IPS-18a (cell line): ENCODE measurements around the gene PPP1R3G.
"Not testable (repeated sequence)": the region's sequence is repeated elsewhere in the genome, so short reads cannot be mapped to it uniquely, and the experiment has no call there.

Experiments used
- H3K27ac ChIP-seq: one replicate; pipeline ENCODE4 v1.5.1; 2013; ENCODE audit warnings: low read length
- H3K27me3 ChIP-seq: one replicate; pipeline ENCODE4 v1.6.1; 2013; ENCODE audit warnings: mild to moderate bottlenecking, low read length; ENCODE audit not compliant: control insufficient read depth, insufficient read depth
- H3K36me3 ChIP-seq: one replicate; pipeline ENCODE4 v1.6.1; 2013; ENCODE audit warnings: low read depth, low read length; ENCODE audit not compliant: control insufficient read depth
- H3K4me1 ChIP-seq: one replicate; pipeline ENCODE4 v1.6.1; 2013; ENCODE audit warnings: low read depth, low read length; ENCODE audit not compliant: control insufficient read depth
- H3K4me3 ChIP-seq: one replicate; pipeline ENCODE4 v1.5.1; 2013; ENCODE audit warnings: low read length
- H3K9ac ChIP-seq: one replicate; pipeline ENCODE4 v1.6.1; 2013; ENCODE audit warnings: mild to moderate bottlenecking, low read length, moderate library complexity
- H3K9me3 ChIP-seq: one replicate; pipeline ENCODE4 v1.6.1; 2013; ENCODE audit warnings: low read depth, low read length; ENCODE audit not compliant: control insufficient read depth

PPP1R3G gene

GRCh38 chr6:5055118-5055517, 30.0 kb upstream of the PPP1R3G start:
- Histone ChIP-seq H3K27me3 (no peaks in the 10 kb centered on the region), H3K27ac (no peak overlapping the region), H3K9ac (no peak overlapping the region), H3K9me3 (no peaks in the 10 kb centered on the region), H3K4me3 (no peak overlapping the region), H3K4me1 (peaks cover 6% of the 10 kb centered on the region), H3K36me3 (no peaks in the 10 kb centered on the region)

DNA sequence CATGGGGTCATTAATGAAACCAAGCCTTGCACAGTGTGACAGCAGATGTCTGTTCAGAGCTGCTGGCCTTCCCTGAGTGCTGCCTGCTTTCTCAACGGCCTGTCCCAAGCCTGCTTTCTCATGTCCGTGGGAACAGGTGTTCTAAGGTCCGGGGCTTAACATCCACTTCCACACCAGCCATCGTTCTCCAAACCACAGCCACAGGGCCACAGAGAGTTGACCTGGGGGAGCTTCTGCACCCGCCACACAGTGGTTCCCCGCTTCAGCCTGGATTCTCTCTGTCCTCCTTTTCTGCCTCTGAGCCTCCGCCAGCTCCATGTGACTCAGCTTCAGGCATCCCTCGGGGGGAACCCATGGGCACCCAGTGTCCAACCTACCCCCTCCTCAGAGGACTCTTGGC, 26.9 kb upstream of the PPP1R3G start:
- Histone ChIP-seq H3K4me1 (peaks cover 6% of the 10 kb centered on the region), H3K9ac (no peak overlapping the region), H3K9me3 (no peaks in the 10 kb centered on the region), H3K4me3 (no peak overlapping the region), H3K27ac (no peak overlapping the region), H3K27me3 (no peaks in the 10 kb centered on the region), H3K36me3 (no peaks in the 10 kb centered on the region)

DNA sequence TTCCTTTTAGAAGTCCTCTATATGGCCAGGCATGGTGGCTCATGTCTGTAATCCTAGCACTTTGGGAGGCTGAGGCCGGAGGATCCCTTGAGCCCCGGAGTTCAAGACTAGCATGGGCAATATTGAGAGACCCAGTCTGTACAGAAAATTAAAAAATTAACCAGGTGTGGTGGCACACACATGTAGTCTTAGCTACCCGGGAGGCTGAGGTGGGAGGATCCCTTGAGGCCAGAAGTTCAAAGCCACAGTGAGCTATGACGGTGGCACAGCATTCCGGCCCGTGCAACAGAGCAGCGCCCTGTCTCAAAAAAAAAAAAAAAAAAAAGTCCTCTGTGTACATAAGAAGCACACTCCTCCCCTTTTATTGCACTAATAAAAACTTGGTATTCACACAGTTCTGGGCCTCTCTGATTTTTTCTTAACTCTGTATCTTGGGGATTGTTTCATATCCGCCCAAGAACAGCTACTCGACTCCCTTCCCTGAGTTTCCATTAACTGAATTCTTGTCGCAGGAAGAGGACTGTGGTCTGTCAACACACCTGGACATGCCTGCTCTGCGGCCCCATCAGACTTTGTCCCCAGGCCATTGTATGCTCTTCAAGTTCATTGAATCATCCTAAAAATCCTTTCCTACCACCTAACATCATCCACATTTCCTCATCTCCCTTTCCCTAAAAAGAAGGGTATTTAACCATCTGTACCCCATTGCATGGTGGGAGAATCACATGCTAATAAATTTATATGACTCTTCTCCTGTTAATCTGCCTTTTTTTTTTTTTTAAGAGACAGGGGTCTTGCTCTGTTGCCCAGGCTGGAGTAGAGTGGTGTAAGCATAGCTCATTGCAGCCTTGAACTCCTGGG, 25.9 kb upstream of the PPP1R3G start:
- no peak overlapping the region for H3K27ac ChIP-seq
- no peaks in the 10 kb centered on the region for H3K27me3 ChIP-seq
- H3K4me1 ChIP-seq: peaks cover 4% of the 10 kb centered on the region
- no peaks in the 10 kb centered on the region for H3K36me3 ChIP-seq
- H3K4me3 ChIP-seq: no peak overlapping the region
- H3K9ac ChIP-seq: no peak overlapping the region
- H3K9me3 ChIP-seq: no peaks in the 10 kb centered on the region

GRCh38 chr6:5060439-5060838, 24.7 kb upstream of the PPP1R3G start:
- H3K9ac ChIP-seq, H3K36me3 ChIP-seq, H3K4me3 ChIP-seq, H3K9me3 ChIP-seq, H3K4me1 ChIP-seq, H3K27ac ChIP-seq, H3K27me3 ChIP-seq: not testable (repeated sequence)

DNA sequence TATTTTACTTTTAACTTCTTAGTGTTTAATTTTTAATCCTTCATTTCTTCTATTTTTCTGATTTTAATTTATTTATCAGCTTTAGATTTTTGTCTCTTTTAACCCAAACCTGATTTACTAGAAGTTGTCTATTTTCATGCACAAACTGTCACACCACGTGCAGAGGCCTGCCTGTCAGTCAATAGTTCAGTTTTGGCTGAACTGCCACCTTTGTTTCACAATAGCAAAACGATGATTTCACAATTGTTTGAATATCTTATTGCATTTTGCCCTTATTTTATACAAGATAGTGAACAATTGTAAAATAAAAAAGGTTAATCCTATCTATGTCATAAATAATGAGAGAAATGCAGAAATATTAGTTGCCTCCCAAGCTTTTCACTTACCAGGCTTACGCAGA, 24.0 kb upstream of the PPP1R3G start:
- Histone ChIP-seq H3K27me3 (no peaks in the 10 kb centered on the region), H3K36me3 (no peaks in the 10 kb centered on the region), H3K4me1 (no peaks in the 10 kb centered on the region), H3K9me3 (no peaks in the 10 kb centered on the region), H3K4me3 (no peak overlapping the region), H3K9ac (no peak overlapping the region), H3K27ac (no peak overlapping the region)

- no peak overlapping the region for H3K9ac ChIP-seq
- H3K4me3 ChIP-seq: no peak overlapping the region
- no peaks in the 10 kb centered on the region for H3K27me3 ChIP-seq
- H3K9me3 ChIP-seq: no peaks in the 10 kb centered on the region
- H3K36me3 ChIP-seq: no peaks in the 10 kb centered on the region
- H3K27ac ChIP-seq: no peak overlapping the region
- no peaks in the 10 kb centered on the region for H3K4me1 ChIP-seq
These were observed 21.5 kb upstream of the PPP1R3G start for GRCh38 chr6:5063617-5064016.

DNA sequence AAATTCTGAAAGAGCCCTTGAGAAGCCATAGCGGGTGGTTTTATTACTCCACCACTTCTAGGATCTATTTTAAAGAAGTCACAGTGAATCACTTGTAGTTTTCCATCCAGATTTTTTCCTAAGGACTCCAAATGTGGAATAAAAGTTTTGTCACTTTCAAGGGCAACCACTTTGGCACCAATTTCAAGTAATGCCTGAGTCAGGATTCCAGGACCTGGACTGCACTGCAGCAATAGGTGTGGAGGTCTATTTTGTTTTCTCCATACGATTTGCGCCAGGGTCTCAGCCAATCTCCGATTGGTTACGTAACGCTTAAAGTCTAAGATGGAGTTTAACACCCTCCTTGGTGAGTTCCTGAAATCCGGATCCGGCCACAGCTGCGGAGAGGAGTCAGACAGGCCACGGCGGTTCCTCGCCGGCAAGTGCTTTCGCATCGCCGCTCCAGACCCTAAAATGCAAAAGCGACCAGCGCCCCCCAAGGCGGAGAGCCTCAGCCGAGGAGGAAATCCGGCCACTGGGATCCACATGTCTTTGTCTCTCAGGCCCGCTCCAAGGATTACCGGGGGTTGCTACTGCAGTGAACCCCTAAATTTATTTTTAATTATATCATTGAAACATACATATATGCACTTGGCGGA, 18.6 kb upstream of the PPP1R3G start:
- no peaks in the 10 kb centered on the region for H3K9me3 ChIP-seq
- no peak overlapping the region for H3K27ac ChIP-seq
- H3K4me1 ChIP-seq: no peaks in the 10 kb centered on the region
- H3K36me3 ChIP-seq: no peaks in the 10 kb centered on the region
- H3K27me3 ChIP-seq: no peaks in the 10 kb centered on the region
- H3K4me3 ChIP-seq: no peak overlapping the region
- no peak overlapping the region for H3K9ac ChIP-seq

DNA sequence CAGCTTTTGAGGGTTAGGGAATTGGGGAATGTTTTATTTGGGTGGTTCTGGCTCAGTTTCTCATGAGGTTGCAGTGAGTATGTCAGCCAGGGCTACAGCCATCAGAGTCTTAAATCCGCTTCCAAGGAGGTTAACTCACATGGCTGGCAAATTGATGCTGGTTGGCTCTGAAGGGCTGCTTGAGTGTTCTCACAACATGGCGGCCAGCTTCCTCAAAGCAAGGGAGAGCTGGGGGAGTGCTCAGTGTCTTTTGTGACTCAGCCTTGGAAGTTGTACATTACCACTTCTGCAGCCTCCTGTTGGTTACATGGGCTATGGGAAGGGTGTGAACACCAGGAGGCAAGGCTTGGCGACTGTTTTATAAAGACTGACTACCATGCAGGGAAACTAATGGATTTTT, 17.8 kb upstream of the PPP1R3G start:
- no peaks in the 10 kb centered on the region for H3K9me3 ChIP-seq
- H3K27me3 ChIP-seq: no peaks in the 10 kb centered on the region
- H3K4me1 ChIP-seq: no peaks in the 10 kb centered on the region
- no peak overlapping the region for H3K4me3 ChIP-seq
- H3K9ac ChIP-seq: no peak overlapping the region
- H3K27ac ChIP-seq: no peak overlapping the region
- no peaks in the 10 kb centered on the region for H3K36me3 ChIP-seq

GRCh38 chr6:5068153-5068751, 16.9 kb upstream of the PPP1R3G start:
- H3K9ac ChIP-seq: no peak overlapping the region
- no peak overlapping the region for H3K4me3 ChIP-seq
- no peaks in the 10 kb centered on the region for H3K36me3 ChIP-seq
- no peaks in the 10 kb centered on the region for H3K9me3 ChIP-seq
- no peaks in the 10 kb centered on the region for H3K4me1 ChIP-seq
- H3K27ac ChIP-seq: no peak overlapping the region
- H3K27me3 ChIP-seq: no peaks in the 10 kb centered on the region

GRCh38 chr6:5071216-5071615, 13.9 kb upstream of the PPP1R3G start:
- Histone ChIP-seq H3K9ac (no peak overlapping the region), H3K9me3 (no peaks in the 10 kb centered on the region), H3K36me3 (no peaks in the 10 kb centered on the region), H3K4me1 (no peaks in the 10 kb centered on the region), H3K27ac (no peak overlapping the region), H3K4me3 (no peak overlapping the region), H3K27me3 (no peaks in the 10 kb centered on the region)

DNA sequence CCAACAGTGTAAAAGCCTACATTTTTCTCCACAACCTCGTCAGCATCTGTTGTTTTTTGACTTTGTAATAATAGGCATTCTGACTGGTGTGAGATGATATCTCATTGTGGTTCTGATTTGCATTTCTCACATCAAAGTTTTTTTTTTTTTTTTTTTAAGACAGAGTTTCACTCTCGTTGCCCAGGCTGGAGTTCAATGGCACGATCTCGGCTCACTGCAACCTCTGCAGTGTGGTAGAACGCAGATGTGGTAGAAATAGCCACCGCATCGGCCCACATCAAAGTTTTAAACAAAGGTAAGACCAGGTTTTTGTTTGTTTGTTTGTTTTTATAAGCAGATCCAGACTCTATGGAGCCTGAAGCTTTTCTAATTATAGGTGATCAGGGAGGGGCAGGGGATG, 12.7 kb upstream of the PPP1R3G start:
- H3K4me1 ChIP-seq: no peaks in the 10 kb centered on the region
- H3K36me3 ChIP-seq: no peaks in the 10 kb centered on the region
- H3K9ac ChIP-seq: no peak overlapping the region
- H3K9me3 ChIP-seq: no peaks in the 10 kb centered on the region
- H3K27me3 ChIP-seq: no peaks in the 10 kb centered on the region
- no peak overlapping the region for H3K27ac ChIP-seq
- no peak overlapping the region for H3K4me3 ChIP-seq
